ENCODE results near the gene KRTAP20-1.

Gene KRTAP20-1

GRCh38 chr21:30646904-30647414 is 30.7 kb downstream of the KRTAP20-1 start:
- no peak for DNase-seq (ENCODE audit: low spot score)

- no peak for DNase-seq (ENCODE audit: low spot score)
These were observed 36.7 kb downstream of the KRTAP20-1 start for GRCh38 chr21:30652891-30653290.

Measured in CD4-positive, alpha-beta T cell treated with Interleukin-6 at 100 ng/mL for 8 hours (primary cell).